IMR-90 (cell line): ENCODE measurements around the gene SLC24A3. TPM values are rescaled to one million over a fixed set of nuclear protein-coding genes. Genes with fewer than 3 reads are reported as not detected.

Experiments used
- ATAC-seq: fragments of 200-7000 bp; cut with Tn5 transposase; 2 replicates; pipeline ENCODE4 v1.9.1; 2020; ENCODE audit warnings: low read depth, mild to moderate bottlenecking, moderate library complexity
- BruUV-seq: library from RNA; stranded (reverse); fragments of 400-500 nt; replicated peaks from 2 replicates; lab custom pipeline; 2021; lab: Mats Ljungman, UMichigan
- CTCF ChIA-PET: fragments of 300-600 bp; formaldehyde crosslinking; extraction: SDS; loops from one replicate; lab custom pipeline; 2021; ENCODE audit warnings: antibody characterized with exemption; lab: Yijun Ruan, JAX
- POLR2A ChIA-PET: fragments of 300-600 bp; sonication (Branson Sonifier 250); formaldehyde crosslinking; loops from one replicate; lab custom pipeline; 2022; ENCODE audit warnings: antibody characterized with exemption; ENCODE audit not compliant: unreplicated experiment; lab: Charles Lee
- DNase-seq: peaks from one replicate; pipeline ENCODE4 v3.0.0; 2013
- H2AFZ ChIP-seq: replicated peaks from 2 replicates; pipeline ENCODE3; 2013; ENCODE audit warnings: low read length, mild to moderate bottlenecking; ENCODE audit not compliant: poor library complexity
- H2AK5ac ChIP-seq: 2 replicates; pipeline ENCODE4 v1.6.1; 2013; ENCODE audit warnings: low read depth, low read length, inconsistent platforms
- H2AK9ac ChIP-seq: replicated peaks from 2 replicates; pipeline ENCODE3; 2013; ENCODE audit warnings: mild to moderate bottlenecking, low read depth, low read length, moderate library complexity; ENCODE audit not compliant: poor library complexity
- H2BK120ac ChIP-seq: 2 replicates; pipeline ENCODE4 v1.6.1; 2013; ENCODE audit warnings: low read depth, low read length, inconsistent platforms
- H2BK15ac ChIP-seq: 3 replicates; pipeline ENCODE4 v1.6.1; 2013; ENCODE audit warnings: low read depth, low read length, inconsistent platforms
- H2BK20ac ChIP-seq: 2 replicates; pipeline ENCODE4 v1.6.1; 2013; ENCODE audit warnings: low read depth, mild to moderate bottlenecking, inconsistent platforms, low read length, moderate library complexity
- H2BK5ac ChIP-seq: 2 replicates; pipeline ENCODE4 v1.6.1; 2013; ENCODE audit warnings: mild to moderate bottlenecking, low read depth, low read length, inconsistent platforms; ENCODE audit not compliant: poor library complexity, severe bottlenecking
- H3K14ac ChIP-seq: replicated peaks from 2 replicates; pipeline ENCODE4 v1.6.1; 2013; ENCODE audit warnings: low read depth, low read length, inconsistent platforms
- H3K18ac ChIP-seq: 2 replicates; pipeline ENCODE4 v1.6.1; 2013; ENCODE audit warnings: low read depth, low read length, control low read depth
- H3K23ac ChIP-seq: 2 replicates; pipeline ENCODE4 v1.6.1; 2013; ENCODE audit warnings: low read depth, low read length, inconsistent platforms
- H3K27ac ChIP-seq: 2 replicates; pipeline ENCODE4 v1.5.1; 2013; ENCODE audit warnings: mild to moderate bottlenecking, control low read depth, low read length; ENCODE audit not compliant: insufficient read depth
- H3K27me3 ChIP-seq: 2 replicates; pipeline ENCODE4 v1.6.1; 2013; ENCODE audit warnings: low read length; ENCODE audit not compliant: control insufficient read depth, insufficient read depth
- H3K36me3 ChIP-seq: 2 replicates; pipeline ENCODE4 v1.6.1; 2013; ENCODE audit warnings: low read length, mixed read lengths; ENCODE audit not compliant: control insufficient read depth, insufficient read depth
- H3K4ac ChIP-seq: 2 replicates; pipeline ENCODE4 v1.6.1; 2013; ENCODE audit warnings: low read depth, low read length, inconsistent platforms
- H3K4me1 ChIP-seq: 2 replicates; pipeline ENCODE4 v1.6.1; 2013; ENCODE audit warnings: low read length, mixed read lengths; ENCODE audit not compliant: control insufficient read depth, insufficient read depth
- H3K4me2 ChIP-seq: 2 replicates; pipeline ENCODE4 v1.6.1; 2013; ENCODE audit warnings: low read depth, mild to moderate bottlenecking, control low read depth, low read length, moderate library complexity
- H3K4me3 ChIP-seq: 2 replicates; pipeline ENCODE4 v1.5.1; 2013; ENCODE audit warnings: low read depth, mild to moderate bottlenecking, control low read depth, low read length, moderate library complexity; ENCODE audit not compliant: insufficient read depth
- H3K56ac ChIP-seq: 2 replicates; pipeline ENCODE4 v1.6.1; 2013; ENCODE audit warnings: low read length, inconsistent platforms; ENCODE audit not compliant: insufficient read depth; ENCODE audit errors: extremely low read depth
- H3K79me1 ChIP-seq, 2 experiments: 2 replicates each; pipeline ENCODE4 v1.6.1; 2013; ENCODE audit warnings: low read length in 2 of 2, inconsistent platforms in 1 of 2, low read depth in 1 of 2
- H3K9ac ChIP-seq: 2 replicates; pipeline ENCODE4 v1.6.1; 2013; ENCODE audit warnings: low read depth, low read length, control low read depth
- H3K9me1 ChIP-seq: 2 replicates; pipeline ENCODE4 v1.6.1; 2013; ENCODE audit warnings: low read length, inconsistent platforms; ENCODE audit not compliant: insufficient read depth
- H3K9me3 ChIP-seq: 2 replicates; pipeline ENCODE4 v1.6.1; 2013; ENCODE audit warnings: low read length; ENCODE audit not compliant: control insufficient read depth, insufficient read depth
- H4K20me1 ChIP-seq: 2 replicates; pipeline ENCODE4 v1.6.1; 2013; ENCODE audit warnings: low read length, inconsistent platforms; ENCODE audit not compliant: insufficient read depth
- H4K5ac ChIP-seq: 2 replicates; pipeline ENCODE4 v1.6.1; 2013; ENCODE audit warnings: mild to moderate bottlenecking, low read depth, low read length, control low read depth
- H4K8ac ChIP-seq, 2 experiments: 2 replicates each; pipeline ENCODE4 v1.6.1; 2013; ENCODE audit warnings: low read depth in 2 of 2, low read length in 2 of 2, control low read depth in 1 of 2, inconsistent platforms in 1 of 2
- H4K91ac ChIP-seq: 2 replicates; pipeline ENCODE4 v1.6.1; 2013; ENCODE audit warnings: low read depth, low read length, inconsistent platforms; ENCODE audit not compliant: insufficient read depth
- CHD1 ChIP-seq: IDR thresholded peaks from 2 replicates; pipeline ENCODE4 v1.6.1; 2012; ENCODE audit warnings: low read depth, low read length, improper control_type of control experiment
- FOS ChIP-seq: fragments of 150-350 bp; IDR thresholded peaks from 2 replicates; pipeline ENCODE4 v1.6.1; 2016; ENCODE audit warnings: low read depth, low read length
- MAFK ChIP-seq: IDR thresholded peaks from 2 replicates; pipeline ENCODE4 v1.6.1; 2012; ENCODE audit warnings: low read depth, low read length, improper control_type of control experiment
- MXI1 ChIP-seq: IDR thresholded peaks from 2 replicates; pipeline ENCODE4 v1.6.1; 2012; ENCODE audit warnings: low read depth, mild to moderate bottlenecking, low read length, moderate library complexity, borderline replicate concordance
- NFE2L2 ChIP-seq: fragments of 150-350 bp; IDR thresholded peaks from 2 replicates; pipeline ENCODE4 v1.6.1; 2016; ENCODE audit warnings: low read depth, mild to moderate bottlenecking, low read length
- WGBS, 2 experiments: methylation state at CpG; one replicate each; pipeline versions ENCODE4 v1.1.5 to v1.1.7; 2013; ENCODE audit warnings: missing lambda C conversion rate in 2 of 2; ENCODE audit not compliant: insufficient read length in 1 of 2; ENCODE audit errors: extremely low coverage in 2 of 2; 5-methylcytosine and 5-hydroxymethylcytosine counted together
- dilution Hi-C: fragments of 300-500 bp; cut with HindIII; formaldehyde crosslinking; loops from one replicate; pipeline ENCODE4 v1.14.3; 2018; ENCODE audit warnings: low sequenced_read_pairs; ENCODE audit not compliant: unreplicated experiment
- in situ Hi-C: fragments of 300-500 bp; cut with MboI; formaldehyde crosslinking; loops from 3 replicates; pipeline ENCODE4 v1.14.3; 2019; ENCODE audit warnings: low sequenced_read_pairs, inconsistent platforms, mixed read lengths
- intact Hi-C: fragments of 100-400 bp; cut with micrococcal nuclease; formaldehyde crosslinking; loops from 2 replicates; pipeline ENCODE4 v1.10.0; 2022
- polyA plus RNA-seq, 3 experiments: library from polyadenylated mRNA; depleted of rRNA; stranded (reverse); fragments of >200 nt; gene quantifications; 2 replicates each; pipeline ENCODE4 v1.2.3, GENCODE V29; 2012; ENCODE audit warnings: low replicate concordance in 1 of 3
- total RNA-seq: library from RNA; depleted of rRNA; stranded (reverse); fragments of >200 nt; gene quantifications from 2 replicates; pipeline ENCODE4 v1.2.3, GENCODE V29; 2012
- TF ChIP-seq, protein P1 (sequence below): fragments of 150-350 bp; IDR thresholded peaks from 2 replicates; pipeline ENCODE4 v1.6.1; 2017; ENCODE audit warnings: mild to moderate bottlenecking, antibody characterized with exemption, low read length, low read depth
- TF ChIP-seq, protein P2 (sequence below): fragments of 150-350 bp; IDR thresholded peaks from 2 replicates; pipeline ENCODE4 v1.6.1; 2016; ENCODE audit warnings: low read depth, mild to moderate bottlenecking, low read length, moderate library complexity, borderline replicate concordance

SLC24A3 gene
- total and polyA plus RNA-seq, 2 of the 4 experiments (the other 2 are of a cell fraction), result not detected

GRCh38 chr20:19709635-19710335 is 497.3 kb downstream of the SLC24A3 start:
- no peak overlapping the region for H4K8ac ChIP-seq
- H3K23ac ChIP-seq, result no peak overlapping the region
- no peak overlapping the region for H2AFZ ChIP-seq
- no peak overlapping the region for H2AK5ac ChIP-seq
- TF ChIP-seq NFE2L2, result no peak
- no peak for TF ChIP-seq CHD1
- no peak for TF ChIP-seq FOS
- TF ChIP-seq, protein P1, sequence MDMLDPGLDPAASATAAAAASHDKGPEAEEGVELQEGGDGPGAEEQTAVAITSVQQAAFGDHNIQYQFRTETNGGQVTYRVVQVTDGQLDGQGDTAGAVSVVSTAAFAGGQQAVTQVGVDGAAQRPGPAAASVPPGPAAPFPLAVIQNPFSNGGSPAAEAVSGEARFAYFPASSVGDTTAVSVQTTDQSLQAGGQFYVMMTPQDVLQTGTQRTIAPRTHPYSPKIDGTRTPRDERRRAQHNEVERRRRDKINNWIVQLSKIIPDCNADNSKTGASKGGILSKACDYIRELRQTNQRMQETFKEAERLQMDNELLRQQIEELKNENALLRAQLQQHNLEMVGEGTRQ, result no peak
- no peak for TF ChIP-seq MXI1
- TF ChIP-seq, protein P2, sequence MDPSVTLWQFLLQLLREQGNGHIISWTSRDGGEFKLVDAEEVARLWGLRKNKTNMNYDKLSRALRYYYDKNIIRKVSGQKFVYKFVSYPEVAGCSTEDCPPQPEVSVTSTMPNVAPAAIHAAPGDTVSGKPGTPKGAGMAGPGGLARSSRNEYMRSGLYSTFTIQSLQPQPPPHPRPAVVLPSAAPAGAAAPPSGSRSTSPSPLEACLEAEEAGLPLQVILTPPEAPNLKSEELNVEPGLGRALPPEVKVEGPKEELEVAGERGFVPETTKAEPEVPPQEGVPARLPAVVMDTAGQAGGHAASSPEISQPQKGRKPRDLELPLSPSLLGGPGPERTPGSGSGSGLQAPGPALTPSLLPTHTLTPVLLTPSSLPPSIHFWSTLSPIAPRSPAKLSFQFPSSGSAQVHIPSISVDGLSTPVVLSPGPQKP, result no peak
- no peak for TF ChIP-seq MAFK
- CTCF ChIA-PET, result no interaction called here
- in situ Hi-C loops, result no loop called here
- no CpG with 5 or more reads among the region's 1 CpG for WGBS, 2 experiments
- no peak overlapping the region for H4K5ac ChIP-seq
- no peak overlapping the region for H2BK15ac ChIP-seq
- ATAC-seq, result no peak
- no peak overlapping the region for H3K27ac ChIP-seq
- H2BK120ac ChIP-seq, result no peak overlapping the region
- no peaks in the 10 kb centered on the region for H3K79me1 ChIP-seq
- H4K91ac ChIP-seq, result no peak overlapping the region
- no peaks in the 10 kb centered on the region for H3K36me3 ChIP-seq
- no peak overlapping the region for H3K9ac ChIP-seq
- POLR2A ChIA-PET, result no interaction called here
- H3K18ac ChIP-seq, result no peak overlapping the region
- dilution Hi-C loops, result no loop called here
- no TSS peak for BruUV-seq
- no peak for DNase-seq
- H3K9me1 ChIP-seq, result peaks cover 6% of the 10 kb centered on the region
- H4K20me1 ChIP-seq, result no peaks in the 10 kb centered on the region
- no peak overlapping the region for H3K14ac ChIP-seq
- peaks cover 2% of the 10 kb centered on the region for H3K9me3 ChIP-seq
- intact Hi-C loops, result no loop called here
- no peak overlapping the region for H3K56ac ChIP-seq
- H2BK20ac ChIP-seq, result no peak overlapping the region
- no peak overlapping the region for H2BK5ac ChIP-seq
- no peak overlapping the region for H3K4ac ChIP-seq
- H2AK9ac ChIP-seq, result no peak overlapping the region
- H3K27me3 ChIP-seq, result peaks cover 34% of the 10 kb centered on the region
- H3K4me1 ChIP-seq, result peaks cover 14% of the 10 kb centered on the region; the same call in 1 of the 2 replicates
- H3K4me2 ChIP-seq, result no peak overlapping the region
- no peak overlapping the region for H3K4me3 ChIP-seq
